Upper lobe of left lung (tissue), 4 donors: ENCODE results near the gene CENATAC.

ENCODE experiments used
- EP300 ChIP-seq, 4 donors: sonication (generic); formaldehyde crosslinking; IDR thresholded peaks; one replicate each; pipeline ENCODE4 v1.5.1; 2017; ENCODE audit warnings: antibody characterized with exemption in 4 of 4, control low read depth in 2 of 4
- POLR2A ChIP-seq, 4 donors: fragments of 450-650 bp; IDR thresholded peaks; one replicate each; pipeline ENCODE4 v1.5.1; 2016 to 2017; ENCODE audit warnings: antibody characterized with exemption in 4 of 4, mild to moderate bottlenecking in 2 of 4
- TF ChIP-seq, protein P1 (sequence below), 6 experiments: fragments of 450-650 bp in 4 of 6; fragments of 200-600 bp in 2 of 6; sonication (generic) in 2 of 6; IDR thresholded peaks; one replicate each; pipeline ENCODE4 v1.5.1; 2016 to 2019; ENCODE audit warnings: antibody characterized with exemption in 6 of 6

DNA sequence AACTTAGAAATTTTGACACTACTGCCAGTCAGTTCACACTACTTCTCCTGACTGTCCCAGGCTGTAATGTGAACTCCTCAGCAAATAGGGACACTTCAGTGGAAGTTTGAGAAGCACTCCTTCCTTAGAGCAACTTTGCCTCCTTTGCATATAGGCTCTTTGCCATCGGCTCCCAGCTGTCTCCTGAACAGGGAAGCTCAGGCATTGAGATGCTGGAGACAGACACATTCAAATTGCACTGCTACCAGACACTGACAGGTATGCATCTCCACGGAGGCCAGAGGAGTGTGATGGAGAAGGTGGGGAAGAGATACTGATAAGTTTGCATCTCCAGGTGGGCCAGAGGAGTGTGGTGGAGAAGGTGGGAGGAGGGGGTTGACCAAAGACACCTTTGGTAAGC, 22.1 kb downstream of the CENATAC start:
- TF ChIP-seq, protein P1, sequence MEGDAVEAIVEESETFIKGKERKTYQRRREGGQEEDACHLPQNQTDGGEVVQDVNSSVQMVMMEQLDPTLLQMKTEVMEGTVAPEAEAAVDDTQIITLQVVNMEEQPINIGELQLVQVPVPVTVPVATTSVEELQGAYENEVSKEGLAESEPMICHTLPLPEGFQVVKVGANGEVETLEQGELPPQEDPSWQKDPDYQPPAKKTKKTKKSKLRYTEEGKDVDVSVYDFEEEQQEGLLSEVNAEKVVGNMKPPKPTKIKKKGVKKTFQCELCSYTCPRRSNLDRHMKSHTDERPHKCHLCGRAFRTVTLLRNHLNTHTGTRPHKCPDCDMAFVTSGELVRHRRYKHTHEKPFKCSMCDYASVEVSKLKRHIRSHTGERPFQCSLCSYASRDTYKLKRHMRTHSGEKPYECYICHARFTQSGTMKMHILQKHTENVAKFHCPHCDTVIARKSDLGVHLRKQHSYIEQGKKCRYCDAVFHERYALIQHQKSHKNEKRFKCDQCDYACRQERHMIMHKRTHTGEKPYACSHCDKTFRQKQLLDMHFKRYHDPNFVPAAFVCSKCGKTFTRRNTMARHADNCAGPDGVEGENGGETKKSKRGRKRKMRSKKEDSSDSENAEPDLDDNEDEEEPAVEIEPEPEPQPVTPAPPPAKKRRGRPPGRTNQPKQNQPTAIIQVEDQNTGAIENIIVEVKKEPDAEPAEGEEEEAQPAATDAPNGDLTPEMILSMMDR (IDR thresholded peaks at IDR 0.05): no peak
- TF ChIP-seq POLR2A (IDR thresholded peaks at IDR 0.05) (no peak), EP300 (IDR thresholded peaks at IDR 0.05) (no peak)
